Panc1 (cell line): ENCODE data around the gene MINDY4B. TPM values are rescaled to one million over a fixed set of nuclear protein-coding genes. Genes with fewer than 3 reads are reported as not detected.

Experiments
- ATAC-seq: fragments of 200-7000 bp; cut with Tn5 transposase; 2 replicates; pipeline ENCODE4 v1.9.1; 2020; ENCODE audit warnings: mild to moderate bottlenecking, moderate library complexity
- BruUV-seq: library from RNA; stranded (reverse); fragments of 400-500 nt; replicated peaks from 2 replicates; lab custom pipeline; 2021; lab: Mats Ljungman, UMichigan
- CTCF ChIA-PET: fragments of 300-600 bp; sonication (Branson Sonifier 250); formaldehyde crosslinking; loops from one replicate; lab custom pipeline; 2022; ENCODE audit warnings: antibody characterized with exemption; lab: Charles Lee
- POLR2A ChIA-PET: fragments of 300-600 bp; sonication (Branson Sonifier 250); formaldehyde crosslinking; loops from one replicate; lab custom pipeline; 2022; ENCODE audit warnings: antibody characterized with exemption; lab: Charles Lee
- DNase-seq: peaks from one replicate; pipeline ENCODE4 v3.0.0-alpha.2; 2010; ENCODE audit warnings: low read depth, low spot score
- H3K27ac ChIP-seq: 2 replicates; pipeline ENCODE4 v1.5.1; 2011; ENCODE audit warnings: mild to moderate bottlenecking, low read length, inconsistent platforms
- H3K27me3 ChIP-seq: fragments of 200-500 bp; sonication (Bioruptor generic); 2 replicates; pipeline ENCODE4 v1.6.0; 2014; ENCODE audit warnings: low read length, inconsistent platforms; ENCODE audit not compliant: control insufficient read depth, insufficient read depth
- H3K36me3 ChIP-seq: fragments of 200-500 bp; sonication (Bioruptor generic); 2 replicates; pipeline ENCODE4 v1.5.1; 2014; ENCODE audit warnings: inconsistent platforms, mild to moderate bottlenecking, low read length, moderate library complexity; ENCODE audit not compliant: control insufficient read depth, insufficient read depth
- H3K4me1 ChIP-seq: 2 replicates; pipeline ENCODE4 v1.5.1; 2011; ENCODE audit warnings: inconsistent platforms, mild to moderate bottlenecking, low read length, moderate library complexity; ENCODE audit not compliant: control insufficient read depth, insufficient read depth
- H3K4me3 ChIP-seq, 2 experiments: 2 replicates each; pipeline ENCODE4 v1.5.1; 2011 to 2012; ENCODE audit warnings: low read depth in 2 of 2, low read length in 2 of 2, mild to moderate bottlenecking in 2 of 2, inconsistent platforms in 1 of 2, moderate library complexity in 1 of 2
- H3K9me3 ChIP-seq: fragments of 200-500 bp; sonication (Bioruptor generic); 2 replicates; pipeline ENCODE4 v1.5.1; 2014; ENCODE audit warnings: low read depth, mild to moderate bottlenecking, inconsistent platforms, low read length, moderate library complexity; ENCODE audit not compliant: control insufficient read depth, insufficient read depth
- CTCF ChIP-seq: fragments of 450-650 bp; IDR thresholded peaks from 2 replicates; pipeline ENCODE4 v1.5.1; 2017; ENCODE audit warnings: mild to moderate bottlenecking
- POLR2AphosphoS5 ChIP-seq: IDR thresholded peaks from 2 replicates; pipeline ENCODE4 v1.6.1; 2012; ENCODE audit warnings: mild to moderate bottlenecking, low read depth, low read length, moderate library complexity
- REST ChIP-seq, 2 experiments: IDR thresholded peaks; 2 replicates each; pipeline ENCODE4 v1.6.1; 2011 to 2012; ENCODE audit warnings: low read depth in 2 of 2, control low read depth in 1 of 2, low read length in 1 of 2, mild to moderate bottlenecking in 1 of 2, moderate library complexity in 1 of 2; ENCODE audit not compliant: insufficient read depth in 1 of 2
- SIN3A ChIP-seq: IDR thresholded peaks from 2 replicates; pipeline ENCODE4 v1.6.1; 2012; ENCODE audit warnings: low read depth, mild to moderate bottlenecking, low read length, moderate library complexity, borderline replicate concordance; ENCODE audit not compliant: insufficient read depth
- TCF7L2 ChIP-seq: IDR thresholded peaks from 2 replicates; pipeline ENCODE4 v1.6.1; 2011; ENCODE audit warnings: mild to moderate bottlenecking, low read depth, low read length, inconsistent platforms
- in situ Hi-C: cut with HindIII; loops from 2 replicates; pipeline ENCODE4 v1.10.0; 2016; ENCODE audit warnings: low sequenced_read_pairs, low pct_unique_long_range_greater_than_20kb
- intact Hi-C: fragments of 100-400 bp; cut with micrococcal nuclease; formaldehyde crosslinking; loops from one replicate; pipeline ENCODE4 v1.10.0; 2022; ENCODE audit not compliant: unreplicated experiment
- total RNA-seq: library from RNA; stranded (reverse); gene quantifications from one replicate; pipeline ENCODE4 v1.2.1, GENCODE V29; 2021; ENCODE audit not compliant: unreplicated experiment

Gene MINDY4B
- total RNA-seq, 1 experiment from 2014 or later = not detected

- DNase-seq (no peak), ATAC-seq (no peak)
- intact Hi-C loops (no loop called here), in situ Hi-C loops (no loop called here)
- no TSS peak for BruUV-seq
- H3K4me1 ChIP-seq = no peaks in the 10 kb centered on the region
- POLR2A ChIA-PET = no interaction called here
- H3K4me3 ChIP-seq = no peak overlapping the region
- peaks cover 26% of the 10 kb centered on the region for H3K27me3 ChIP-seq
- CTCF ChIA-PET = no interaction called here
- no peaks in the 10 kb centered on the region for H3K36me3 ChIP-seq
- TF ChIP-seq REST (IDR thresholded peaks at IDR 0.05; ENCODE audit: insufficient read depth in 1 of 2, low read depth in 2 of 2, low read length in 1 of 2) = no peak
- TF ChIP-seq SIN3A = no peak
- no peak for TF ChIP-seq TCF7L2
- H3K27ac ChIP-seq = no peak overlapping the region
- H3K9me3 ChIP-seq = no peaks in the 10 kb centered on the region
Measured at GRCh38 chr3:150936693-150937092, 31.5 kb upstream of the MINDY4B start.

GRCh38 chr3:150933473-150933995, 28.3 kb upstream of the MINDY4B start:
- BruUV-seq = no TSS peak
- Histone ChIP-seq H3K36me3 (no peaks in the 10 kb centered on the region), H3K27ac (no peak overlapping the region), H3K4me3 (no peak overlapping the region), H3K4me1 (no peaks in the 10 kb centered on the region), H3K27me3 (peaks cover 28% of the 10 kb centered on the region), H3K9me3 (no peaks in the 10 kb centered on the region)
- in situ Hi-C loops = no loop called here
- ChIA-PET CTCF (no interaction called here), POLR2A (interaction anchor here (0.6 kb wide), 1 partner anchor 470 kb away, joined by 5 read pairs; no protein-coding TSS in a partner anchor)
- DNase-seq (no peak), ATAC-seq (no peak)
- TF ChIP-seq POLR2AphosphoS5 = no peak
- TF ChIP-seq TCF7L2 = no peak
- no peak for TF ChIP-seq CTCF
- no peak for TF ChIP-seq REST (IDR thresholded peaks at IDR 0.05; ENCODE audit: insufficient read depth in 1 of 2, low read depth in 2 of 2, low read length in 1 of 2)
- TF ChIP-seq SIN3A = no peak
- intact Hi-C loops = no loop called here
